ENCODE data around the gene LPCAT4. TPM values are rescaled to one million over a fixed set of nuclear protein-coding genes. Genes with fewer than 3 reads are reported as not detected.

The LPCAT4 gene
- total RNA-seq, 1 experiment from 2014 or later: 77.1 TPM

DNA sequence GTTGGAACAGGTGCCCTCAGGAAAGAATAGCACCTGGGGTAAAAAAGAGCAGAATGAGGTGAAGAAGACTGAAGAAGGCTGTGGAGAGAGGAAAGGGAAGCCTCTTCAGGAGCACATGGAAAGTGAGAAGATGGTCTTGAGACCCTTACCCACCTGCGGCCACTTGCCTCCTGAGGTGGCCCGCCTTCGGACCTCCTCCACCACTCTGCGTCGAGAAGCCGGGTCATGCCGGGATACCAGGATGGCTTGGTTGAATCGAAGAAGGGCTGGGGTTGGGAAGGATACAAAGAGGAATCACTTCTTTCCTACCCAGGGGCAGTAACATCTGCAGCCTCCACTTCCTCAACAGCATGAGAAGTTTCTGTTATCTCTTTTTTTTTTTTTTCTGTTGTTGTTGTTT lies 3.0 kb downstream of the LPCAT4 start:
- TF ChIP-seq EZH2 (IDR thresholded peaks at IDR 0.05): no peak
- TF ChIP-seq EGR1 (IDR thresholded peaks at IDR 0.05; ENCODE audit: low read depth): no peak
- TF ChIP-seq YY1 (IDR thresholded peaks at IDR 0.05; ENCODE audit: extremely low read depth, insufficient replicate concordance, low read depth, low read length): no peak
- no peak for TF ChIP-seq CBX3 (IDR thresholded peaks at IDR 0.05; ENCODE audit: low read depth)
- TF ChIP-seq, protein P1, sequence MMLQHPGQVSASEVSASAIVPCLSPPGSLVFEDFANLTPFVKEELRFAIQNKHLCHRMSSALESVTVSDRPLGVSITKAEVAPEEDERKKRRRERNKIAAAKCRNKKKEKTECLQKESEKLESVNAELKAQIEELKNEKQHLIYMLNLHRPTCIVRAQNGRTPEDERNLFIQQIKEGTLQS (IDR thresholded peaks at IDR 0.05): no peak
- TF ChIP-seq FOSL1 (IDR thresholded peaks at IDR 0.05; ENCODE audit: low read depth): no peak
- no peak for TF ChIP-seq JUND (IDR thresholded peaks at IDR 0.05)
- TF ChIP-seq SIN3A (IDR thresholded peaks at IDR 0.05; ENCODE audit: low read depth): no peak
- TF ChIP-seq, protein P2, sequence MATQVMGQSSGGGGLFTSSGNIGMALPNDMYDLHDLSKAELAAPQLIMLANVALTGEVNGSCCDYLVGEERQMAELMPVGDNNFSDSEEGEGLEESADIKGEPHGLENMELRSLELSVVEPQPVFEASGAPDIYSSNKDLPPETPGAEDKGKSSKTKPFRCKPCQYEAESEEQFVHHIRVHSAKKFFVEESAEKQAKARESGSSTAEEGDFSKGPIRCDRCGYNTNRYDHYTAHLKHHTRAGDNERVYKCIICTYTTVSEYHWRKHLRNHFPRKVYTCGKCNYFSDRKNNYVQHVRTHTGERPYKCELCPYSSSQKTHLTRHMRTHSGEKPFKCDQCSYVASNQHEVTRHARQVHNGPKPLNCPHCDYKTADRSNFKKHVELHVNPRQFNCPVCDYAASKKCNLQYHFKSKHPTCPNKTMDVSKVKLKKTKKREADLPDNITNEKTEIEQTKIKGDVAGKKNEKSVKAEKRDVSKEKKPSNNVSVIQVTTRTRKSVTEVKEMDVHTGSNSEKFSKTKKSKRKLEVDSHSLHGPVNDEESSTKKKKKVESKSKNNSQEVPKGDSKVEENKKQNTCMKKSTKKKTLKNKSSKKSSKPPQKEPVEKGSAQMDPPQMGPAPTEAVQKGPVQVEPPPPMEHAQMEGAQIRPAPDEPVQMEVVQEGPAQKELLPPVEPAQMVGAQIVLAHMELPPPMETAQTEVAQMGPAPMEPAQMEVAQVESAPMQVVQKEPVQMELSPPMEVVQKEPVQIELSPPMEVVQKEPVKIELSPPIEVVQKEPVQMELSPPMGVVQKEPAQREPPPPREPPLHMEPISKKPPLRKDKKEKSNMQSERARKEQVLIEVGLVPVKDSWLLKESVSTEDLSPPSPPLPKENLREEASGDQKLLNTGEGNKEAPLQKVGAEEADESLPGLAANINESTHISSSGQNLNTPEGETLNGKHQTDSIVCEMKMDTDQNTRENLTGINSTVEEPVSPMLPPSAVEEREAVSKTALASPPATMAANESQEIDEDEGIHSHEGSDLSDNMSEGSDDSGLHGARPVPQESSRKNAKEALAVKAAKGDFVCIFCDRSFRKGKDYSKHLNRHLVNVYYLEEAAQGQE (IDR thresholded peaks at IDR 0.05; ENCODE audit: low read depth): no peak
- no peak for TF ChIP-seq EZH2phosphoT487 (IDR thresholded peaks at IDR 0.05; ENCODE audit: borderline replicate concordance)
- no peak for TF ChIP-seq SP1 (IDR thresholded peaks at IDR 0.05; ENCODE audit: low read depth)
- TF ChIP-seq ELF1 (IDR thresholded peaks at IDR 0.05; ENCODE audit: borderline replicate concordance, low read depth): no peak
- TF ChIP-seq RAD21 (IDR thresholded peaks at IDR 0.05; ENCODE audit: low read depth): no peak
- DNase-seq (ENCODE audit: low read depth, low spot score): no peak
- ChIA-PET RAD21 (ENCODE audit: low non-redundant PET in 1 of 2, low total read pairs in 2 of 2, uncharacterized antibody in 2 of 2, unreplicated experiment in 2 of 2) (no interaction called here), CTCF (no interaction called here), POLR2A (no interaction called here)
- no TSS peak for BruUV-seq (replicated peaks)
- ATAC-seq: no peak
- no peaks in the 10 kb centered on the region for H3K27me3 ChIP-seq (ENCODE audit: insufficient read depth, low read length)
- peaks cover 21% of the 10 kb centered on the region for H3K79me2 ChIP-seq (ENCODE audit: insufficient read depth, low read length)
- intact Hi-C loops (cut with micrococcal nuclease): loop anchor here (10.0 kb wide), 3 partner anchors 49 to 299 kb away; partner anchors contain the start of gene EMC4
- H3K9ac ChIP-seq (ENCODE audit: low read length): no peak overlapping the region
- no peaks in the 10 kb centered on the region for H3K9me2 ChIP-seq (ENCODE audit: insufficient read depth)
- H3K36me3 ChIP-seq (ENCODE audit: control insufficient read depth in 1 of 2, insufficient read depth in 2 of 2, low read length in 2 of 2): peaks cover 16 to 32% of the 10 kb centered on the region in 2 experiments; a peak in 3 of 4 replicates
- H3K4me1 ChIP-seq (ENCODE audit: control insufficient read depth in 1 of 2, insufficient read depth in 2 of 2, low read length in 2 of 2): peaks cover 24 to 52% of the 10 kb centered on the region in 2 experiments
- H4K20me1 ChIP-seq (ENCODE audit: insufficient read depth): no peaks in the 10 kb centered on the region; the same call in 1 of the 2 replicates
- no peak overlapping the region for H3K4me2 ChIP-seq (ENCODE audit: low read length)
- H3K9me3 ChIP-seq (ENCODE audit: control insufficient read depth in 1 of 2, insufficient read depth in 1 of 2, low read depth in 1 of 2, low read length in 2 of 2): no peaks in the 10 kb centered on the region
- H3K4me3 ChIP-seq (replicated peaks in 1 of 2; ENCODE audit: low read depth in 1 of 2, low read length in 2 of 2): no peak overlapping the region
- H2AFZ ChIP-seq (ENCODE audit: low read depth, low read length, poor library complexity, severe bottlenecking): no peak overlapping the region
- H3K27ac ChIP-seq (ENCODE audit: low read depth, low read length): no peak overlapping the region
